Neural crest cell (in vitro differentiated cells): ENCODE measurements around the gene ZNF169. TPM values are rescaled to one million over a fixed set of nuclear protein-coding genes. Genes with fewer than 3 reads are reported as not detected.
"Not testable (repeated sequence)": the region's sequence is repeated elsewhere in the genome, so short reads cannot be mapped to it uniquely, and the experiment has no call there.

Source experiments
- DNase-seq: peaks from one replicate; pipeline ENCODE4 v3.0.0; 2021; ENCODE audit warnings: low read depth, mixed read lengths, low spot score
- H3K27ac Mint-ChIP-seq: one replicate; pipeline ENCODE4 v1.8.0; 2021; ENCODE audit warnings: mild to moderate bottlenecking, mixed read lengths; ENCODE audit not compliant: unreplicated experiment
- H3K27me3 Mint-ChIP-seq: 2 replicates; pipeline ENCODE4 v1.8.0; 2021; ENCODE audit warnings: low read depth, mild to moderate bottlenecking, mixed read lengths
- H3K36me3 Mint-ChIP-seq: 2 replicates; pipeline ENCODE4 v1.8.0; 2021; ENCODE audit warnings: low read depth, mild to moderate bottlenecking, mixed read lengths
- H3K4me1 Mint-ChIP-seq: 2 replicates; pipeline ENCODE4 v1.8.0; 2021; ENCODE audit warnings: mixed read lengths
- H3K4me3 Mint-ChIP-seq: one replicate; pipeline ENCODE4 v1.8.0; 2021; ENCODE audit warnings: mild to moderate bottlenecking, mixed read lengths
- H3K9me3 Mint-ChIP-seq: 2 replicates; pipeline ENCODE4 v1.8.0; 2021; ENCODE audit warnings: mixed read lengths
- CTCF ChIP-seq: fragments of 200-600 bp; sonication (generic); conservative IDR thresholded peaks from 2 replicates; pipeline ENCODE4 v1.5.0; 2021; ENCODE audit warnings: antibody characterized with exemption, mild to moderate bottlenecking
- total RNA-seq: library from RNA; stranded (reverse); gene quantifications from 2 replicates; pipeline ENCODE4 v1.2.1, GENCODE V29; 2021

The ZNF169 gene
- total RNA-seq, 1 donor from 2014 or later = 5.9 TPM

DNA sequence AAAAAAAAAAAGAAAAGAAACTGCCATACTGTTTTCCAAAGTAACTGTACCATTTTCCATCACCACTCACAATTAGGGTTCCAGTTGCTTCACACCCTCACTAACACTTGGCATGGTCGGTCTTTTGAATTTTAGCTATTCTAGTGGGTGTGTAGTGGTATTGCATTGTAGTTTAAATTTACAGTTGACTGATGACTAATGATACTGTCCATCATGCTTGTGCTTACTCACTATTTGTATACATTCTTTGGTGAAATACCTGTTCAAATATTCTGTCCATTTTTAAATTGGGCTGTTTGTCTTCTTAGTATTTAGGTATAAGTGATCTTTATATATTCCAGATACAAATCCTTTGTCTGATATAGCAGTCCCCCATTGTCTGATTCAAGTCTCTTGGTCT, 36.2 kb upstream of the ZNF169 start:
- no peaks in the 10 kb centered on the region for H3K4me1 Mint-ChIP-seq
- peaks cover 4% of the 10 kb centered on the region for H3K9me3 Mint-ChIP-seq
- no peak for DNase-seq
- H3K36me3 Mint-ChIP-seq = peaks cover 3% of the 10 kb centered on the region
- H3K27ac Mint-ChIP-seq = no peak overlapping the region
- H3K4me3 Mint-ChIP-seq = no peak overlapping the region
- no peak for TF ChIP-seq CTCF
- H3K27me3 Mint-ChIP-seq = peaks cover 33% of the 10 kb centered on the region

GRCh38 chr9:94225413-94225812, 33.7 kb upstream of the ZNF169 start:
- not testable (repeated sequence) for DNase-seq, H3K4me1 Mint-ChIP-seq, H3K36me3 Mint-ChIP-seq, H3K27ac Mint-ChIP-seq, H3K4me3 Mint-ChIP-seq
- peaks cover 10% of the 10 kb centered on the region for H3K9me3 Mint-ChIP-seq
- peaks cover 24% of the 10 kb centered on the region for H3K27me3 Mint-ChIP-seq

DNA sequence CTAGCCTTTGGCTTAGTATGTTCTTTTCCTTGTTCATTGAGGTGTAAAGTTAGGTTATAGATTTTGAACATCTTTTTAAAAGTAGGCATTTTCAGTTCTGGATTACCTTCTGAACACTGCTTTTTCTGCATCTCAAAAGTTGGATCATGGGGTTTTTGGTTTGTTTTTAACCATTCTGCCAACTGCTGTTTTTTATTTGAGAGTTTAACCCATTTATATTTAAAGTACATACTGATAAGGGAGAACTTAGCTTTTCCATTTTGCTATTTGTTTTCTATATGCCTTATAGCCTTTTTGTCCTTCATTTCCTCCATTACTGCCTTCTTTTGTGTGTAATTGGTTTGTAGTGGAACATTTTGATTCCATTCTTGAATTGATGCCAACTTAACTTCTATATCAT, 30.5 kb upstream of the ZNF169 start:
- TF ChIP-seq CTCF = no peak
- Mint-ChIP-seq H3K27me3 (peaks cover 16% of the 10 kb centered on the region), H3K4me1 (no peaks in the 10 kb centered on the region), H3K4me3 (no peak overlapping the region), H3K36me3 (peaks cover 2% of the 10 kb centered on the region), H3K27ac (no peak overlapping the region), H3K9me3 (peaks cover 10% of the 10 kb centered on the region)
- no peak for DNase-seq

- Mint-ChIP-seq H3K27ac (no peak overlapping the region), H3K4me1 (no peaks in the 10 kb centered on the region), H3K36me3 (no peaks in the 10 kb centered on the region), H3K9me3 (peaks cover 8% of the 10 kb centered on the region), H3K4me3 (no peak overlapping the region), H3K27me3 (peaks cover 8% of the 10 kb centered on the region)
- no peak for DNase-seq
- TF ChIP-seq CTCF = no peak
Measured at GRCh38 chr9:94232428-94232827, 26.7 kb upstream of the ZNF169 start.

DNA sequence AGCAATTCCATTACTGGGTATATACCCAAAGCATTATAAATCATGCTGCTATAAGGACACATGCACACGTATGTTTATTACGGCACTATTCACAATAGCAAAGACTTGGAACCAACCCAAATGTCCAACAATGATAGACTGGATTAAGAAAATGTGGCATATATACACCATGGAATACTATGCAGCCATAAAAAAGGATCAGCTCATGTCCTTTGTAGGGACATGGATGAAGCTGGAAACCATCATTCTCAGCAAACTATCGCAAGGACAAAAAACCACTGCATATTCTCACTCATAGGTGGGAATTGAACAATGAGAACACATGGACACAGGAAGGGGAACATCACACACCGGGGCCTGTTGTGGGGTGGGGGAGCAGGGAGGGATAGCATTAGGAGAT, 18.0 kb upstream of the ZNF169 start:
- not testable (repeated sequence) for H3K27ac Mint-ChIP-seq, H3K36me3 Mint-ChIP-seq, H3K27me3 Mint-ChIP-seq, DNase-seq, H3K4me3 Mint-ChIP-seq, H3K4me1 Mint-ChIP-seq
- H3K9me3 Mint-ChIP-seq = peaks cover 14% of the 10 kb centered on the region

DNA sequence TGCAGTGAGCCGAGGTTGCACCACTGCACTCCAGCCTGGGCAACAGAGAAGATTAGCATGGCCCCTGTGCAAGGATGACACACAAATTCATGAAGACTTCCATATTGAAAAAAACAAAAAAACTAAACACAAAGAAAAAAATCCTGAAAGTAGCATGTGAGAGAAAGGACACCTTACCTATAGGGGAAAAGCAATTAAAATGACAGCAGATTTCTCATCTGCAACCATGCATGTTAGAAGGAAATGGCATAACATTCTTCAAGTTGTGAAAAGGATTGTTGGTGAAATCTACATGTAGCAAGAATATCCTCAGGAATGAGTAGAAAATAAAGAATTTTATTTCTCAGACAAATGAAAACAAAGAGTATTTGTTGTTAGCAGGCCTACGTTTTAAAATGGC, 13.4 kb upstream of the ZNF169 start:
- Mint-ChIP-seq H3K27me3 (no peaks in the 10 kb centered on the region), H3K9me3 (peaks cover 14% of the 10 kb centered on the region)
- DNase-seq = no peak

More for the DNA sequence above, 13.4 kb upstream of the ZNF169 start:
- H3K4me3 Mint-ChIP-seq = no peak overlapping the region
- TF ChIP-seq CTCF = no peak
- peaks cover 3% of the 10 kb centered on the region for H3K36me3 Mint-ChIP-seq
- no peak overlapping the region for H3K27ac Mint-ChIP-seq
- peaks cover 6% of the 10 kb centered on the region for H3K4me1 Mint-ChIP-seq
